Adrenal gland (tissue), 12 donors: ENCODE measurements around the gene AFAP1. TPM values are rescaled to one million over a fixed set of nuclear protein-coding genes. Genes with fewer than 3 reads are reported as not detected.

ENCODE experiments used
- DNase-seq, 7 donors: peaks; one replicate each; pipeline ENCODE4 v3.0.0-alpha.2; 2019 to 2020
- H3K27ac ChIP-seq, 5 donors: fragments of 200-600 bp; sonication (generic) in 4 of 5; 1 replicate in 3 of 5; 2 replicates in 2 of 5; pipeline versions ENCODE4 v1.5.1 to v1.8.0; 2016 to 2020; ENCODE audit warnings: mild to moderate bottlenecking in 1 of 5
- H3K27me3 ChIP-seq: fragments of 200-600 bp; 2 replicates; pipeline ENCODE4 v1.8.0; 2021
- H3K36me3 ChIP-seq, 2 donors: fragments of 200-600 bp; replicated peaks in 1 of 2; 1 replicate in 1 of 2; 2 replicates in 1 of 2; pipeline versions ENCODE4 v1.5.1 to v1.8.0; 2018 to 2022
- H3K4me1 ChIP-seq, 2 donors: fragments of 200-600 bp; replicated peaks in 1 of 2; 1 replicate in 1 of 2; 2 replicates in 1 of 2; pipeline versions ENCODE4 v1.5.1 to v1.8.0; 2018 to 2021
- H3K4me3 ChIP-seq, 4 donors: fragments of 200-600 bp; sonication (generic) in 3 of 4; one replicate each; pipeline ENCODE4 v1.5.1; 2016 to 2018
- H3K9me3 ChIP-seq, 3 donors: fragments of 200-600 bp; sonication (generic) in 1 of 3; replicated peaks in 1 of 3; 1 replicate in 2 of 3; 2 replicates in 1 of 3; pipeline versions ENCODE4 v1.5.1 to v1.8.0; 2016 to 2021
- CTCF ChIP-seq, 6 experiments: fragments of 450-650 bp in 4 of 6; fragments of 200-600 bp in 2 of 6; sonication (generic) in 1 of 6; IDR thresholded peaks; 1 replicate in 5 of 6; 2 replicates in 1 of 6; pipeline versions ENCODE4 v1.5.1 to v1.8.0; 2016 to 2021; ENCODE audit warnings: antibody characterized with exemption in 6 of 6, mild to moderate bottlenecking in 2 of 6, moderate library complexity in 1 of 6
- POLR2A ChIP-seq, 2 donors: fragments of 450-650 bp; IDR thresholded peaks; one replicate each; pipeline ENCODE4 v1.6.1; 2017; ENCODE audit warnings: antibody characterized with exemption in 2 of 2, mild to moderate bottlenecking in 2 of 2, moderate library complexity in 1 of 2
- WGBS, 4 donors: extraction: QIAGEN DNeasy Blood & Tissue Kit in 2 of 4; methylation state at CpG; one replicate each; pipeline versions ENCODE4 v1.1.5 to v1.1.7; 2013 to 2017; 5-methylcytosine and 5-hydroxymethylcytosine counted together
- intact Hi-C, 2 donors: fragments of 100-400 bp; cut with DNase I; formaldehyde crosslinking; loops; one replicate each; pipeline versions ENCODE4 v1.14.1 to v1.15.0; 2022 to 2023
- polyA plus RNA-seq, 3 donors: library from polyadenylated mRNA; stranded (reverse); fragments of 200-250 nt in 2 of 3; fragments of 350-450 nt in 1 of 3; fragmentation: Illumina TruSeq in 1 of 3; extraction: RNeasy Lipid Tissue Mini Kit (QIAGEN cat#74804) in 1 of 3; gene quantifications; one replicate each; pipeline ENCODE4 v1.2.3, GENCODE V29; 2013 to 2014
- total RNA-seq, 9 donors: library from RNA; depleted of rRNA in 4 of 9; stranded (reverse); fragments of >200 nt in 4 of 9; fragments of 120-200 nt in 1 of 9; fragmentation: NEBNext Ultra II Directional in 1 of 9; extraction: Animal tissue kit (Norgen Biotek cat#: 25700) in 1 of 9; gene quantifications; one replicate each; pipeline versions ENCODE4 v1.1.0 to v1.2.4, GENCODE V29; 2013 to 2023
- donor health status: healthy with polysubstance abuse.
- donor health status: Bipolar disorder and iron deficiency.
- donor health status: DM: yes; HTN: yes; CAD: no.
- donor health status: DM: no; HTN: no; CAD: no.
- donor health status: DM: no; HTN: no; CAD: no.
- donor health status: DM: yes; HTN: yes; CAD: no.

Gene AFAP1
- total and polyA plus RNA-seq, 12 donors: 3.3 to 16.1 (median 9.8) TPM

- H3K4me3 ChIP-seq: no peak overlapping the region
- intact Hi-C loops: no loop called here
- 62 to 76% (median 71%) methylated on average over 16 of the region's 16 CpGs for WGBS, 4 donors
- DNase-seq: peak in 3 of 7 donors; percentile 13 to 68 (median 37)
- H3K27ac ChIP-seq: peak overlapping the region in 3 of 5 donors; percentile 49 to 84 (median 60)
- H3K4me1 ChIP-seq: peaks cover 0 to 12% of the 10 kb centered on the region in 2 donors
- H3K27me3 ChIP-seq: no peaks in the 10 kb centered on the region
- H3K36me3 ChIP-seq: no peaks in the 10 kb centered on the region
- TF ChIP-seq CTCF (IDR thresholded peaks at IDR 0.05): no peak
- TF ChIP-seq POLR2A (IDR thresholded peaks at IDR 0.05): no peak
- H3K9me3 ChIP-seq: no peaks in the 10 kb centered on the region
Measured at GRCh38 chr4:7910952-7911578, 28.6 kb downstream of the AFAP1 start.

GRCh38 chr4:7910263-7910896 is 29.3 kb downstream of the AFAP1 start:
- Histone ChIP-seq H3K4me3 (no peak overlapping the region), H3K27ac (peak overlapping the region in 3 of 5 donors; percentile 49 to 84 (median 60)), H3K9me3 (no peaks in the 10 kb centered on the region), H3K4me1 (peaks cover 0 to 19% of the 10 kb centered on the region in 2 donors), H3K36me3 (no peaks in the 10 kb centered on the region), H3K27me3 (no peaks in the 10 kb centered on the region)
- WGBS, 4 donors: 68 to 90% (median 83%) methylated on average over 13 to 16 of the region's 16 CpGs
- intact Hi-C loops: no loop called here
- TF ChIP-seq POLR2A (IDR thresholded peaks at IDR 0.05): no peak
- DNase-seq: no peak

- no peaks in the 10 kb centered on the region for H3K27me3 ChIP-seq
- H3K4me3 ChIP-seq: no peak overlapping the region
- intact Hi-C loops: no loop called here
- DNase-seq: no peak
- TF ChIP-seq CTCF (IDR thresholded peaks at IDR 0.05) (no peak), POLR2A (IDR thresholded peaks at IDR 0.05) (no peak)
- H3K27ac ChIP-seq: peak overlapping the region in 2 of 5 donors; percentile 49 to 84
- no peaks in the 10 kb centered on the region for H3K36me3 ChIP-seq
- peaks cover 0 to 26% of the 10 kb centered on the region in 2 donors for H3K4me1 ChIP-seq
- 84 to 91% (median 86%) methylated on average over 12 of the region's 12 CpGs for WGBS, 4 donors
- no peaks in the 10 kb centered on the region for H3K9me3 ChIP-seq
Measured at GRCh38 chr4:7909463-7910262, 30.0 kb downstream of the AFAP1 start.

- intact Hi-C loops: no loop called here
- TF ChIP-seq POLR2A (IDR thresholded peaks at IDR 0.05) (no peak), CTCF (IDR thresholded peaks at IDR 0.05) (no peak)
- no peak overlapping the region for H3K4me3 ChIP-seq
- H3K36me3 ChIP-seq: no peaks in the 10 kb centered on the region
- peaks cover 0 to 35% of the 10 kb centered on the region in 2 donors for H3K4me1 ChIP-seq
- no peaks in the 10 kb centered on the region for H3K9me3 ChIP-seq
- WGBS, 4 donors: 68 to 83% (median 80%) methylated on average over 4 of the region's 4 CpGs
- DNase-seq: no peak
- no peak overlapping the region for H3K27ac ChIP-seq
- H3K27me3 ChIP-seq: no peaks in the 10 kb centered on the region
Measured at GRCh38 chr4:7908668-7909067, 31.0 kb downstream of the AFAP1 start.
